Ishikawa (cell line): ENCODE measurements around the gene THSD4.

Source experiments
- CEBPB ChIP-seq: IDR thresholded peaks from 2 replicates; pipeline ENCODE4 v1.6.1; 2012
- CREB1 ChIP-seq: IDR thresholded peaks from 2 replicates; pipeline ENCODE4 v1.6.1; 2012; ENCODE audit warnings: low read depth
- EGR1 ChIP-seq: IDR thresholded peaks from 2 replicates; pipeline ENCODE4 v1.6.1; 2012
- EP300 ChIP-seq: IDR thresholded peaks from 2 replicates; pipeline ENCODE4 v1.6.1; 2012; ENCODE audit warnings: borderline replicate concordance
- FOXM1 ChIP-seq: IDR thresholded peaks from 2 replicates; pipeline ENCODE4 v1.6.1; 2012; ENCODE audit warnings: low read depth, borderline replicate concordance
- NFIC ChIP-seq: IDR thresholded peaks from 2 replicates; pipeline ENCODE4 v1.6.1; 2012
- RAD21 ChIP-seq: IDR thresholded peaks from 2 replicates; pipeline ENCODE4 v1.6.1; 2012; ENCODE audit warnings: low read depth
- TAF1 ChIP-seq: IDR thresholded peaks from 2 replicates; pipeline ENCODE4 v1.6.1; 2012; ENCODE audit warnings: low read depth, mild to moderate bottlenecking
- TCF12 ChIP-seq: IDR thresholded peaks from 2 replicates; pipeline ENCODE4 v1.6.1; 2012; ENCODE audit warnings: low read depth
- TEAD4 ChIP-seq: IDR thresholded peaks from 2 replicates; pipeline ENCODE4 v1.6.1; 2012
- YY1 ChIP-seq: IDR thresholded peaks from 2 replicates; pipeline ENCODE4 v1.6.1; 2012; ENCODE audit warnings: low read depth
- ZBTB7A ChIP-seq: IDR thresholded peaks from 2 replicates; pipeline ENCODE4 v1.6.1; 2012; ENCODE audit warnings: low read depth
- TF ChIP-seq, protein P1 (sequence below): IDR thresholded peaks from 2 replicates; pipeline ENCODE4 v1.6.1; 2012
- TF ChIP-seq, protein P2 (sequence below): IDR thresholded peaks from 2 replicates; pipeline ENCODE4 v1.6.1; 2012
- TF ChIP-seq, protein P3 (sequence below): IDR thresholded peaks from 2 replicates; pipeline ENCODE4 v1.6.1; 2012; ENCODE audit warnings: low read depth, mild to moderate bottlenecking

Gene THSD4

DNA sequence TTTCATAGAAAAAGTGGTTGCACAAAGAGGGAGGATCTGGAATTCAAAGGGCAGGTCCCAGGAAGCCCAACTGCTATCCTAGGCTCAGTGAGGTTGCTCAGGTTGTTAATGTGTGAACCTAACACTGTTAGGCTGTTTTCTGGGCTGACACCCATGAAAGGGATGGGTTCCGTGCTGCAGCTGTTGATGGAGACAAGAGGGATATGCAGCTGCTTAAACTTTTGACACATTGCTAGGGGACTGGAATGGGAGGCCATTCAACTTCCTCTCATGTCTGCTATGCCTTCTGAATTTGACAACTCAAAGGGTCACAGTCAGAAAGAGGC lies 497.1 kb downstream of the THSD4 start:
- TF ChIP-seq EP300 (no peak), TAF1 (no peak), EGR1 (no peak), FOXM1 (no peak), YY1 (no peak), RAD21 (no peak), CEBPB (no peak), ZBTB7A (no peak), NFIC (no peak), TCF12 (no peak), CREB1 (no peak), TEAD4 (no peak)
- TF ChIP-seq, protein P1, sequence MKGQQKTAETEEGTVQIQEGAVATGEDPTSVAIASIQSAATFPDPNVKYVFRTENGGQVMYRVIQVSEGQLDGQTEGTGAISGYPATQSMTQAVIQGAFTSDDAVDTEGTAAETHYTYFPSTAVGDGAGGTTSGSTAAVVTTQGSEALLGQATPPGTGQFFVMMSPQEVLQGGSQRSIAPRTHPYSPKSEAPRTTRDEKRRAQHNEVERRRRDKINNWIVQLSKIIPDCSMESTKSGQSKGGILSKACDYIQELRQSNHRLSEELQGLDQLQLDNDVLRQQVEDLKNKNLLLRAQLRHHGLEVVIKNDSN, result no peak
- TF ChIP-seq, protein P2, sequence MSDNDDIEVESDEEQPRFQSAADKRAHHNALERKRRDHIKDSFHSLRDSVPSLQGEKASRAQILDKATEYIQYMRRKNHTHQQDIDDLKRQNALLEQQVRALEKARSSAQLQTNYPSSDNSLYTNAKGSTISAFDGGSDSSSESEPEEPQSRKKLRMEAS, result no peak
- TF ChIP-seq, protein P3, sequence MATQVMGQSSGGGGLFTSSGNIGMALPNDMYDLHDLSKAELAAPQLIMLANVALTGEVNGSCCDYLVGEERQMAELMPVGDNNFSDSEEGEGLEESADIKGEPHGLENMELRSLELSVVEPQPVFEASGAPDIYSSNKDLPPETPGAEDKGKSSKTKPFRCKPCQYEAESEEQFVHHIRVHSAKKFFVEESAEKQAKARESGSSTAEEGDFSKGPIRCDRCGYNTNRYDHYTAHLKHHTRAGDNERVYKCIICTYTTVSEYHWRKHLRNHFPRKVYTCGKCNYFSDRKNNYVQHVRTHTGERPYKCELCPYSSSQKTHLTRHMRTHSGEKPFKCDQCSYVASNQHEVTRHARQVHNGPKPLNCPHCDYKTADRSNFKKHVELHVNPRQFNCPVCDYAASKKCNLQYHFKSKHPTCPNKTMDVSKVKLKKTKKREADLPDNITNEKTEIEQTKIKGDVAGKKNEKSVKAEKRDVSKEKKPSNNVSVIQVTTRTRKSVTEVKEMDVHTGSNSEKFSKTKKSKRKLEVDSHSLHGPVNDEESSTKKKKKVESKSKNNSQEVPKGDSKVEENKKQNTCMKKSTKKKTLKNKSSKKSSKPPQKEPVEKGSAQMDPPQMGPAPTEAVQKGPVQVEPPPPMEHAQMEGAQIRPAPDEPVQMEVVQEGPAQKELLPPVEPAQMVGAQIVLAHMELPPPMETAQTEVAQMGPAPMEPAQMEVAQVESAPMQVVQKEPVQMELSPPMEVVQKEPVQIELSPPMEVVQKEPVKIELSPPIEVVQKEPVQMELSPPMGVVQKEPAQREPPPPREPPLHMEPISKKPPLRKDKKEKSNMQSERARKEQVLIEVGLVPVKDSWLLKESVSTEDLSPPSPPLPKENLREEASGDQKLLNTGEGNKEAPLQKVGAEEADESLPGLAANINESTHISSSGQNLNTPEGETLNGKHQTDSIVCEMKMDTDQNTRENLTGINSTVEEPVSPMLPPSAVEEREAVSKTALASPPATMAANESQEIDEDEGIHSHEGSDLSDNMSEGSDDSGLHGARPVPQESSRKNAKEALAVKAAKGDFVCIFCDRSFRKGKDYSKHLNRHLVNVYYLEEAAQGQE, result no peak

DNA sequence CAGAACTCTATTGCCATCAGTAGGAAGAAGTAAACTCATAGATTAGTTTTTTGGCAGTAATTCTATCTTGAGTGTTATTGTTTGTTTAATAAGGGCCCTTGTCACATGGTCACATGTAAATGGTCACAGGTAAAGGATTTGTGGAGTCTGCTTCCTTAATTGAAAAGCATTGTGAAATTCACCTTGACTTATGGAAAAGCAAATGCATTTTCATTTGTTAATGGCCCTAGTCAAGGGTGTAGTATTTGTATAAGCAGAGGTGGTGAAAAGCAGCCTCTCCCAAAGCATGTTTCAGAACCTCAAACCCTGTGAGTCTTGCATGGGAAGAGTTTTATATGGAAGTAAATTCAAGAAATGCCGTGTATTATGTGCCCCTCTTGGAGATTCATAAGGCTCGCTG lies 497.6 kb downstream of the THSD4 start:
- TF ChIP-seq, protein P2, result no peak

DNA sequence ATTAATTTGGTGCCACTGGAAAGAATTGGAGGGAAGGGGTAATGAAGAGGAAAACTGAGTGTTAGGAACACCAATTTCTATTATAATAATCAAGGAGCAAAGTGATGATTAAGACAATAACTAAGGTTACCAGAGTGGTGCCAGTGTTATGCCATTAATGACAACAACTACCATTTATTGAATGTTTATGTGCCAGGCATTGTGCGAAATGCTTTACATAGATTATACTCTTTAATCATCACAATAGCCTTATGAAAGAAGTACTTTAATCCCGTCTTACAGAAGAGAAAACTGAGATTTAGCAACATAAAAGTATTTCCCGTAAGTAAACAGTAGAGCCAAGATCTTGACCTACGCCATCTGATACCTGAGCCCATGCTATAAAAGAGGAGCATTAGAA lies 507.8 kb downstream of the THSD4 start:
- TF ChIP-seq, protein P1, result no peak
- no peak for TF ChIP-seq TAF1
- no peak for TF ChIP-seq TEAD4
- TF ChIP-seq EGR1, result no peak
- TF ChIP-seq, protein P2, result no peak
- TF ChIP-seq, protein P3, result no peak
- no peak for TF ChIP-seq ZBTB7A
- no peak for TF ChIP-seq NFIC
- no peak for TF ChIP-seq FOXM1
- TF ChIP-seq RAD21, result no peak
- no peak for TF ChIP-seq YY1

DNA sequence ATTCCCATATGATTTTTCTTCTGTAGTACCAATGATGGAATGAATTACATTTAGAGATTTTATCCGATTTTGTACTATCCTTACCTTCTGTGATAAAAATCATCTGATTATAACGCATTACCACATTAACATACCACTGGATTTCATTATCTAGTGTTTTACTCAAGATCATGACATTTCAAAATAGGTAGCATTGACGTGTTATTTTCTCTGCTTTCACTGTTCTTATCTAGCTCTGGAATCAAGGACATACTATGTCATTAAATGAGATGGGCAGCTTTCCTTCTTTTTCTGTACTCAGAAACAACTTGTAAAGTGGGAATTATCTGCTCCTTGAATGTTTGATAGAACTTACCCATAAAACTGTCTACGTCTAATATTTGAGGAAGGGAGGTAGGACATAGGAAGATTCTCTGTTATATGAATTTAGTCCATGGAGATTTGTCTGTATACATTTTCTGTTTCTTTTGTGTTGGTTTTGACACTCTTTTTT lies 511.4 kb downstream of the THSD4 start:
- TF ChIP-seq FOXM1, result no peak
- TF ChIP-seq EP300, result no peak
- TF ChIP-seq CEBPB, result no peak
- TF ChIP-seq, protein P3, result no peak
- TF ChIP-seq CREB1, result no peak
- no peak for TF ChIP-seq TAF1
- TF ChIP-seq EGR1, result no peak
- TF ChIP-seq RAD21, result no peak
- TF ChIP-seq ZBTB7A, result no peak
- no peak for TF ChIP-seq TCF12
- no peak for TF ChIP-seq TEAD4
- no peak for TF ChIP-seq NFIC
- TF ChIP-seq, protein P1, result no peak
- TF ChIP-seq YY1, result no peak
- TF ChIP-seq, protein P2, result no peak
